ENCODE measurements around the gene RASGEF1C.

The RASGEF1C gene

DNA sequence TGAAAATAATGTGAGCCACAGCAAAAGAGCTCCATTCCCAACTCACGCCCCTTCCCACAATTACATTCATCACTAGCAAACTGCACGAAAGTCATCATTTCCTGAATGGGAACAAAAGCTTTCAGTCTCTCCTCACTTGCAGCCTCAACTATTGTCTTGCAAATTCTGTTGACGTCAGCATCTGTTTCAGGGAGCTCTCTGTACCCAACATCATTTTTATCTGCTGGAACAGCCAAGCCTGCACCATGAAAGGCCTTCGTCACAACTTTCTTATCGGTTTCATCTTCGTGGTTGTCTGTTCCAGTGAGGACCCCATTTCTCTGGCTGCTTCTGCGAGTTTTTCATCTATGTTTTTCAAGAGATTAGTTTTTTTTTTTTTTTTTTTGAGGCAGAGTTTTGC, 123.2 kb downstream of the RASGEF1C start:
- Histone ChIP-seq H3K36me3 (ENCODE audit: low read length) (no peaks in the 10 kb centered on the region), H3K9ac (ENCODE audit: low read length) (no peak overlapping the region), H3K79me2 (ENCODE audit: insufficient read depth, low read length) (no peaks in the 10 kb centered on the region), H3K27ac (ENCODE audit: low read depth, low read length) (no peak overlapping the region), H4K20me1 (ENCODE audit: low read depth, low read length) (no peaks in the 10 kb centered on the region), H3K4me3 (ENCODE audit: insufficient read depth, low read length, poor library complexity, severe bottlenecking) (no peak overlapping the region), H2AFZ (ENCODE audit: low read depth, low read length, severe bottlenecking) (no peak overlapping the region), H3F3A (ENCODE audit: insufficient read depth) (no peaks in the 10 kb centered on the region), H3K9me3 (ENCODE audit: insufficient read depth, low read length) (no peaks in the 10 kb centered on the region), H3K9me2 (replicated peaks; ENCODE audit: insufficient read depth, low read length) (no peaks in the 10 kb centered on the region), H3K27me3 (ENCODE audit: low read length) (no peaks in the 10 kb centered on the region), H3K4me2 (ENCODE audit: low read depth, low read length, poor library complexity, severe bottlenecking) (no peak overlapping the region)
- TF ChIP-seq EZH2phosphoT487 (conservative IDR thresholded peaks at IDR 0.05; ENCODE audit: low read length) = no peak
- TF ChIP-seq, protein P1, sequence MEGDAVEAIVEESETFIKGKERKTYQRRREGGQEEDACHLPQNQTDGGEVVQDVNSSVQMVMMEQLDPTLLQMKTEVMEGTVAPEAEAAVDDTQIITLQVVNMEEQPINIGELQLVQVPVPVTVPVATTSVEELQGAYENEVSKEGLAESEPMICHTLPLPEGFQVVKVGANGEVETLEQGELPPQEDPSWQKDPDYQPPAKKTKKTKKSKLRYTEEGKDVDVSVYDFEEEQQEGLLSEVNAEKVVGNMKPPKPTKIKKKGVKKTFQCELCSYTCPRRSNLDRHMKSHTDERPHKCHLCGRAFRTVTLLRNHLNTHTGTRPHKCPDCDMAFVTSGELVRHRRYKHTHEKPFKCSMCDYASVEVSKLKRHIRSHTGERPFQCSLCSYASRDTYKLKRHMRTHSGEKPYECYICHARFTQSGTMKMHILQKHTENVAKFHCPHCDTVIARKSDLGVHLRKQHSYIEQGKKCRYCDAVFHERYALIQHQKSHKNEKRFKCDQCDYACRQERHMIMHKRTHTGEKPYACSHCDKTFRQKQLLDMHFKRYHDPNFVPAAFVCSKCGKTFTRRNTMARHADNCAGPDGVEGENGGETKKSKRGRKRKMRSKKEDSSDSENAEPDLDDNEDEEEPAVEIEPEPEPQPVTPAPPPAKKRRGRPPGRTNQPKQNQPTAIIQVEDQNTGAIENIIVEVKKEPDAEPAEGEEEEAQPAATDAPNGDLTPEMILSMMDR (IDR thresholded peaks at IDR 0.05; ENCODE audit: insufficient read depth, low read length, poor library complexity, severe bottlenecking) = no peak

DNA sequence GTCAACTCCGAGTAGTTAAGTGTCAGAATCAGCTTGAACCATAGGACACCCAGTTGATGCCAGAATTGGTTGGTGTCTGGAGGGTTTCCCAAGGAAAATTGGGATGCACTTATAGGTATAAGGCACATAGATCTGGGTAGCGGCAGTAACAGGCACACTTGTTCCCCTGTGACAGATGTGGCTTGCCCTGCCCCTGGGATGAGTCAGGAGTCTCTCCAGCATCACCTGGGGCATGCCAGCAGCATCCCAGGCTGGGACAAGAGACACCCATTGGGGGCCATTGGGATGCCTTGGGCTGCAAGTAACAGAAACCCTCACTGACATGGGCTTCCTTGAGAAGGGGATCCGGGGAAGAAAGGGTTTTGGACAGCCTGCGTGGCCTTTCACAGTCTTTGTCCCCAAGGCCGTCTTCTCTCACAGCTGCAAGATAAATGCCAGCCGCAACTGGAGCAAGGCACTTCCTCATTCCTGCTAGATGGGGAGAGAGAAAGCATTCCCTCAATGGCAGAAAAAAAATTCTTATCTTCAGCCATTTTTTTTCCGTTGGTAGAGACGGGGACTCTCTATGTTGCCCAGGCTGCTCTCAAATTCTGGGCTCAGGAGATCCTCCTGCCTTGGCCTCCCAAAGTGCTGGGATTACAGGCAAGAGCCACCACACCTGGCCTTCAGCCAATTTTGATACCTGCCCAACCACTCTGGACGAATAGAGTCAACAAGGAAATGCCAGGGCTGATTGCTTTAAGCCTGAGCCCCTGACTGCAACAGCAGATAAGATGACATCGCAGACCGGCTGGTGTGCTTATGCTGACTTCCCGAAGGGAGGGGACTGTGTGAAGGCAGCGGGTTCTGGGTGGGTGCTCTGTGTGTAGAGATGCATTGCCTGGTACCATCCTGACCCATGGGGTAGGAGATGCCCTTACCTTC, 124.1 kb downstream of the RASGEF1C start:
- Histone ChIP-seq H3K4me3 (ENCODE audit: insufficient read depth, low read length, poor library complexity, severe bottlenecking) (no peak overlapping the region), H3F3A (ENCODE audit: insufficient read depth) (no peaks in the 10 kb centered on the region), H2AFZ (ENCODE audit: low read depth, low read length, severe bottlenecking) (no peak overlapping the region), H3K79me2 (ENCODE audit: insufficient read depth, low read length) (no peaks in the 10 kb centered on the region), H4K20me1 (ENCODE audit: low read depth, low read length) (no peaks in the 10 kb centered on the region), H3K9me2 (replicated peaks; ENCODE audit: insufficient read depth, low read length) (no peaks in the 10 kb centered on the region), H3K9me3 (ENCODE audit: insufficient read depth, low read length) (no peaks in the 10 kb centered on the region), H3K36me3 (ENCODE audit: low read length) (no peaks in the 10 kb centered on the region), H3K27me3 (ENCODE audit: low read length) (no peaks in the 10 kb centered on the region), H3K4me2 (ENCODE audit: low read depth, low read length, poor library complexity, severe bottlenecking) (no peak overlapping the region), H3K9ac (ENCODE audit: low read length) (no peak overlapping the region), H3K27ac (ENCODE audit: low read depth, low read length) (no peak overlapping the region)
- no peak for TF ChIP-seq EZH2phosphoT487 (conservative IDR thresholded peaks at IDR 0.05; ENCODE audit: low read length)
- TF ChIP-seq, protein P1 (IDR thresholded peaks at IDR 0.05; ENCODE audit: insufficient read depth, low read length, poor library complexity, severe bottlenecking) = no peak

DNA sequence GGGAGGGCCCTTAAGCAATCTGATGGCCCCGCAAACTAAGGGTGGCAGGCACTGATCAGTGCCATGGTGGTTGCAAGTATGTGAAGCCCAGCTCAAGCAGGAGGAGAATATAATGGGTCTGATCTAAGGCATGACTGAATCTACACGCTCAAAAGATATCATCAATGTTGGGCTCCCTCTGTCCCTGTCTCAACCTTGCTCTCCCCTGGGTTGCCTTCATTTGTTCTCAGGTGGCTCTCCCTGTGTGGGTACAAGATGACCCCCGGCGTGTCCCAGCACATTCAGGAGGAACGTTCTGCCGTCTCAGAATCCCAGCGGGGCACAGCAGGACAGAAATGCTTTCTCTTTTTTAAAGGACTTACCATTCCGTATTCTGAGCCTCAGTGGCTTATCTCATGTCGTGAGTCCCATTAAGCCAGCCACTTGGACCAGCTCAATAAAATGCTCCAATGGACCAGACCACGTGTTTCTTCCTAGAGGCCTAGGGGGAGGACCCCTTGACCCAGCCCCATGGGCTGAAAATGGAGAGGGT, 125.4 kb downstream of the RASGEF1C start:
- Histone ChIP-seq H3K9me3 (ENCODE audit: insufficient read depth, low read length) (no peaks in the 10 kb centered on the region), H3K79me2 (ENCODE audit: insufficient read depth, low read length) (no peaks in the 10 kb centered on the region), H3K27me3 (ENCODE audit: low read length) (no peaks in the 10 kb centered on the region), H3K9ac (ENCODE audit: low read length) (no peak overlapping the region), H3K4me3 (ENCODE audit: insufficient read depth, low read length, poor library complexity, severe bottlenecking) (no peak overlapping the region), H2AFZ (ENCODE audit: low read depth, low read length, severe bottlenecking) (no peak overlapping the region), H3F3A (ENCODE audit: insufficient read depth) (no peaks in the 10 kb centered on the region), H3K36me3 (ENCODE audit: low read length) (no peaks in the 10 kb centered on the region), H3K9me2 (replicated peaks; ENCODE audit: insufficient read depth, low read length) (no peaks in the 10 kb centered on the region), H3K4me2 (ENCODE audit: low read depth, low read length, poor library complexity, severe bottlenecking) (no peak overlapping the region), H3K27ac (ENCODE audit: low read depth, low read length) (no peak overlapping the region), H4K20me1 (ENCODE audit: low read depth, low read length) (no peaks in the 10 kb centered on the region)
- TF ChIP-seq, protein P1 (IDR thresholded peaks at IDR 0.05; ENCODE audit: insufficient read depth, low read length, poor library complexity, severe bottlenecking) = no peak
- no peak for TF ChIP-seq EZH2phosphoT487 (conservative IDR thresholded peaks at IDR 0.05; ENCODE audit: low read length)
